OCI-LY7 (cell line): ENCODE data around the gene NHS. TPM values are rescaled to one million over a fixed set of nuclear protein-coding genes. Genes with fewer than 3 reads are reported as not detected.

Experiments
- BruUV-seq: library from RNA; stranded (reverse); fragments of 400-500 nt; replicated peaks from 2 replicates; lab custom pipeline; 2021; lab: Mats Ljungman, UMichigan
- CTCF ChIA-PET: fragments of 300-600 bp; sonication (Branson Sonifier 250); formaldehyde crosslinking; loops from one replicate; lab custom pipeline; 2022; ENCODE audit warnings: antibody characterized with exemption; ENCODE audit not compliant: unreplicated experiment; lab: Charles Lee
- POLR2A ChIA-PET: fragments of 300-600 bp; sonication (Branson Sonifier 250); formaldehyde crosslinking; loops from one replicate; lab custom pipeline; 2022; ENCODE audit warnings: antibody characterized with exemption; lab: Charles Lee
- DNase-seq: peaks from one replicate; pipeline ENCODE4 v3.0.0-alpha.2; 2015; ENCODE audit warnings: low spot score
- H2AFZ ChIP-seq: fragments of 200-600 bp; sonication (generic), shearing (Covaris generic); 2 replicates; pipeline ENCODE4 v1.6.1; 2014; ENCODE audit warnings: mild to moderate bottlenecking, antibody characterized with exemption, low read length, moderate library complexity
- H3K27ac ChIP-seq: fragments of 200-600 bp; sonication (generic); 2 replicates; pipeline ENCODE4 v1.5.1; 2014; ENCODE audit warnings: mixed run types, low read depth, mild to moderate bottlenecking, moderate library complexity, low read length, inconsistent platforms; ENCODE audit not compliant: poor library complexity, severe bottlenecking
- H3K36me3 ChIP-seq: fragments of 200-600 bp; sonication (generic); 2 replicates; pipeline ENCODE4 v1.6.1; 2014; ENCODE audit warnings: mild to moderate bottlenecking, antibody characterized with exemption, low read length, moderate library complexity, mixed read lengths; ENCODE audit not compliant: insufficient read depth
- H3K4me1 ChIP-seq: fragments of 200-600 bp; sonication (generic); 2 replicates; pipeline ENCODE4 v1.5.1; 2014; ENCODE audit warnings: mild to moderate bottlenecking, low read length; ENCODE audit not compliant: insufficient read depth, poor library complexity, severe bottlenecking
- H3K4me2 ChIP-seq: fragments of 200-600 bp; sonication (generic); 2 replicates; pipeline ENCODE4 v1.6.1; 2014; ENCODE audit warnings: mild to moderate bottlenecking, low read length
- H3K4me3 ChIP-seq: fragments of 200-600 bp; sonication (generic); 2 replicates; pipeline ENCODE4 v1.5.1; 2014; ENCODE audit warnings: mild to moderate bottlenecking, low read depth, low read length; ENCODE audit not compliant: poor library complexity, severe bottlenecking
- H3K79me2 ChIP-seq: fragments of 200-600 bp; sonication (generic); 2 replicates; pipeline ENCODE4 v1.6.1; 2016; ENCODE audit warnings: low read depth, mild to moderate bottlenecking, low read length, moderate library complexity, mixed read lengths; ENCODE audit not compliant: insufficient read depth
- H3K9me2 ChIP-seq: fragments of 200-600 bp; sonication (generic); 2 replicates; pipeline ENCODE4 v1.6.1; 2016; ENCODE audit warnings: mild to moderate bottlenecking, low read length, mixed read lengths; ENCODE audit not compliant: insufficient read depth
- H3K9me3 ChIP-seq: fragments of 200-600 bp; sonication (generic); 2 replicates; pipeline ENCODE4 v1.6.1; 2014; ENCODE audit warnings: mild to moderate bottlenecking, mixed run types, low read length, mixed read lengths
- H4K20me1 ChIP-seq: fragments of 200-600 bp; sonication (generic); 2 replicates; pipeline ENCODE4 v1.6.1; 2014; ENCODE audit warnings: mild to moderate bottlenecking, antibody characterized with exemption, low read length, moderate library complexity, mixed read lengths; ENCODE audit not compliant: insufficient read depth
- CTCF ChIP-seq: fragments of 200-600 bp; sonication (generic); conservative IDR thresholded peaks from 2 replicates; pipeline ENCODE4 v1.5.1; 2014; ENCODE audit warnings: mild to moderate bottlenecking, antibody characterized with exemption, low read length, moderate library complexity, mixed read lengths
- EZH2phosphoT487 ChIP-seq: fragments of 200-600 bp; sonication (generic); IDR thresholded peaks from 2 replicates; pipeline ENCODE4 v1.6.1; 2018; ENCODE audit warnings: low read depth, borderline replicate concordance, mild to moderate bottlenecking, mixed run types, antibody characterized with exemption, low read length, moderate library complexity, mixed read lengths
- intact Hi-C: fragments of 100-400 bp; cut with micrococcal nuclease; formaldehyde crosslinking; loops from one replicate; pipeline ENCODE4 v1.10.0; 2022; ENCODE audit not compliant: unreplicated experiment
- total RNA-seq, 2 experiments: library from RNA; depleted of rRNA in 1 of 2; stranded (reverse); fragments of >200 nt in 1 of 2; shearing (Covaris generic) in 1 of 2; gene quantifications; 2 replicates each; pipeline ENCODE4 v1.2.3, GENCODE V29; 2014 to 2022

Gene NHS
- total RNA-seq, 2 experiments from 2014 or later = not detected

GRCh38 chrX:17737986-17738713 is 363.1 kb downstream of the NHS start:
- no peak for DNase-seq
- Histone ChIP-seq H3K79me2 (no peaks in the 10 kb centered on the region), H4K20me1 (no peaks in the 10 kb centered on the region), H3K4me1 (no peaks in the 10 kb centered on the region), H3K4me3 (no peak overlapping the region), H3K9me2 (no peaks in the 10 kb centered on the region), H3K27ac (no peak overlapping the region), H2AFZ (no peak overlapping the region), H3K9me3 (no peaks in the 10 kb centered on the region), H3K36me3 (no peaks in the 10 kb centered on the region), H3K4me2 (no peak overlapping the region)
- no TSS peak for BruUV-seq
- TF ChIP-seq EZH2phosphoT487 (no peak), CTCF (no peak)
- ChIA-PET CTCF (no interaction called here), POLR2A (no interaction called here)
- intact Hi-C loops = no loop called here

DNA sequence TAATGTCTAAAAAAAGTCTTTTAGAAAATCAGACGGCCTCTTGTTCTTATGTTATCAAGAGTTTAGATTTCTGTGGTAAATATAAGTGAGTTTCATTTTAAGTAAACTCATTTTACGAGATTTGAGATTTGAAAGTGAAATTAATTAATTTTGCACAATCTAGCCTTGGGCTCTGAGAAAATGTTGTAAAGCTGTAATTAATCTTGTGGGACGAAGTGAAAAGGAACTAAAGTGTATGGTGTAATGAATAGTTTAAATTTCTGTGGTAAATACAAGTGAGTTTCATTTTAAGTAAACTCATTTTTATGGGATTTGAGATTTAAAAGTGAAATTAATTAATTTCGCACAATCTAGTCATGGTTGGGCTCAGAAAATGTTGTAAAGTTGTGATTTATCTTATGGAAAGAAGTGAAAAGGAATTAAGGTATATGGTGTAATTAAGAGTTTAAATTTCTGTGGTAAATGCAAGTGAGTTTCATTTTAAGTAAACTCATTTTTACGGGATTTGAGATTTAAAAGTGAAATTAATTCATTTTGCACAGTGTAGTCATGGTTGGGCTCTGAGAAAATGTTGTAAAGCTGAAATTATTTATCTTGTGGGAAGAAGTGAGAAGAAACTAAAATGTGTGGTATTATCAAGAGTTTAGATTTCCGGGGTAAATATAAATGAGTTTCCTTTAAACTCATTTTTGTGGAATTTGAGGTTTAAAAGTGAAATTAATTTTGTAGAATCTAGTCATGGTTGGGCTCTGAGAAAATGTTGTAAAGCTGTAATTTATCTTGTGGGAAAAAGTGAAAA is 363.9 kb downstream of the NHS start:
- no peak overlapping the region for H3K4me2 ChIP-seq
- no peaks in the 10 kb centered on the region for H4K20me1 ChIP-seq
- no peaks in the 10 kb centered on the region for H3K79me2 ChIP-seq
- no TSS peak for BruUV-seq
- H3K27ac ChIP-seq = no peak overlapping the region
- H3K9me2 ChIP-seq = no peaks in the 10 kb centered on the region
- no peak overlapping the region for H3K4me3 ChIP-seq
- no peaks in the 10 kb centered on the region for H3K4me1 ChIP-seq
- POLR2A ChIA-PET = no interaction called here
- intact Hi-C loops = no loop called here
- TF ChIP-seq CTCF = no peak
- TF ChIP-seq EZH2phosphoT487 = no peak
- H3K9me3 ChIP-seq = no peaks in the 10 kb centered on the region
- no peak for DNase-seq
- CTCF ChIA-PET = no interaction called here
- H3K36me3 ChIP-seq = no peaks in the 10 kb centered on the region
- no peak overlapping the region for H2AFZ ChIP-seq
